Measurements from ENCODE around the gene DLG2. TPM values are rescaled to one million over a fixed set of nuclear protein-coding genes. Genes with fewer than 3 reads are reported as not detected.

Gene DLG2
- total RNA-seq, 1 donor from 2014 or later, result 7.2 TPM

DNA sequence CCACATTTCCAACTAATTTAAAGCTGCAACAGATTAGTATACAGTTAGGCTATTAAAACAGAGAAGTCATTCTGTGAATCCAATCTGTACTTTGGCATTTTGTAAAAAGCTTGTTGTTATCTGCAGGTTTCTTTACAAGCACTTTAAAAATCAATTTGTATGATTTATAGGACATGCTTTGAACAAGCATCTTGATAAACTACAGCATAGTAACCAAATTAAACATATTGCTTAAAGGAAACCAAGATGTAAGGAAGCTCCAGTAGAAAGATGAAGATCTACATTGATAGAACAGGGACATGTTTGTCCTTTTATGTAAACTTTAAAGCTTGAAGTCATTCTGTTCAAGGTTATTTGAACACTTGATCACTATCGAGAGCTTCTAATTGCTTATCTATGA is 1842.7 kb downstream of the DLG2 start:
- intact Hi-C loops (cut with DNase I), result no loop called here
- H3K4me1 ChIP-seq, result no peaks in the 10 kb centered on the region

DNA sequence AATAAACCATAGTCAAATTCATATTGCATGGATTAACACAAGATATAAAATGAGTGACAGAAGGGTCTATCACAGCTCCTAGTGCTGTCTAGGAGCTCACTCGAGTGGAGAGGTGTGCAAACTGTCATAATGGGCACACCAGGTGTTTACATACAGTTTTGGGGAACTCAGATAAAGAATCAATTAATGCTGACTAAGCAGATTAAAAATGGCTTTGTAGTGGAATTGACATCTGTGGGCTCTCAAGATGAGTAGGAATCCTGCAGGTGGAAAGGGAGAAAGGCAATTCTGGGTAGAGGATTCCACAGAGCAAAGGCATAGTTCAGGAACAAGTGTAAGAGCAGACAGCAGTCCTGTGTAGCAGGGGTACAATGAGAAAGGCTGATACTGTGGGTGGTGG is 1844.8 kb downstream of the DLG2 start:
- TF ChIP-seq, protein P1, sequence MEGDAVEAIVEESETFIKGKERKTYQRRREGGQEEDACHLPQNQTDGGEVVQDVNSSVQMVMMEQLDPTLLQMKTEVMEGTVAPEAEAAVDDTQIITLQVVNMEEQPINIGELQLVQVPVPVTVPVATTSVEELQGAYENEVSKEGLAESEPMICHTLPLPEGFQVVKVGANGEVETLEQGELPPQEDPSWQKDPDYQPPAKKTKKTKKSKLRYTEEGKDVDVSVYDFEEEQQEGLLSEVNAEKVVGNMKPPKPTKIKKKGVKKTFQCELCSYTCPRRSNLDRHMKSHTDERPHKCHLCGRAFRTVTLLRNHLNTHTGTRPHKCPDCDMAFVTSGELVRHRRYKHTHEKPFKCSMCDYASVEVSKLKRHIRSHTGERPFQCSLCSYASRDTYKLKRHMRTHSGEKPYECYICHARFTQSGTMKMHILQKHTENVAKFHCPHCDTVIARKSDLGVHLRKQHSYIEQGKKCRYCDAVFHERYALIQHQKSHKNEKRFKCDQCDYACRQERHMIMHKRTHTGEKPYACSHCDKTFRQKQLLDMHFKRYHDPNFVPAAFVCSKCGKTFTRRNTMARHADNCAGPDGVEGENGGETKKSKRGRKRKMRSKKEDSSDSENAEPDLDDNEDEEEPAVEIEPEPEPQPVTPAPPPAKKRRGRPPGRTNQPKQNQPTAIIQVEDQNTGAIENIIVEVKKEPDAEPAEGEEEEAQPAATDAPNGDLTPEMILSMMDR (IDR thresholded peaks at IDR 0.05), result no peak

More for the DNA sequence above, 1842.7 kb downstream of the DLG2 start:
- TF ChIP-seq, protein P1 (IDR thresholded peaks at IDR 0.05), result no peak
- no peak overlapping the region for H3K27ac ChIP-seq
- ATAC-seq, result no peak
- no peak for DNase-seq
- H3K4me3 ChIP-seq, result no peak overlapping the region
- H3K9me3 ChIP-seq, result no peaks in the 10 kb centered on the region
- H3K27me3 ChIP-seq (ENCODE audit: low read depth), result no peaks in the 10 kb centered on the region
- H3K36me3 ChIP-seq, result no peaks in the 10 kb centered on the region

GRCh38 chr11:83779876-83780275 is 1847.3 kb downstream of the DLG2 start:
- no peaks in the 10 kb centered on the region for H3K4me1 ChIP-seq
- no peak for DNase-seq
- no peaks in the 10 kb centered on the region for H3K27me3 ChIP-seq (ENCODE audit: low read depth)
- H3K27ac ChIP-seq, result no peak overlapping the region
- no peak for ATAC-seq
- TF ChIP-seq, protein P1 (IDR thresholded peaks at IDR 0.05), result no peak
- intact Hi-C loops (cut with DNase I), result no loop called here
- H3K4me3 ChIP-seq, result no peak overlapping the region
- H3K36me3 ChIP-seq, result no peaks in the 10 kb centered on the region
- no peaks in the 10 kb centered on the region for H3K9me3 ChIP-seq

More for the DNA sequence above, 1844.8 kb downstream of the DLG2 start:
- Histone ChIP-seq H3K36me3 (no peaks in the 10 kb centered on the region), H3K27ac (no peak overlapping the region), H3K4me1 (no peaks in the 10 kb centered on the region), H3K4me3 (no peak overlapping the region), H3K9me3 (no peaks in the 10 kb centered on the region), H3K27me3 (ENCODE audit: low read depth) (no peaks in the 10 kb centered on the region)
- intact Hi-C loops (cut with DNase I), result no loop called here
- ATAC-seq, result no peak
- no peak for DNase-seq

- Histone ChIP-seq H3K4me1 (no peaks in the 10 kb centered on the region), H3K4me3 (no peak overlapping the region), H3K27me3 (ENCODE audit: low read depth) (no peaks in the 10 kb centered on the region), H3K9me3 (no peaks in the 10 kb centered on the region), H3K27ac (no peak overlapping the region), H3K36me3 (no peaks in the 10 kb centered on the region)
- intact Hi-C loops (cut with DNase I), result no loop called here
- TF ChIP-seq, protein P1 (IDR thresholded peaks at IDR 0.05), result no peak
- no peak for ATAC-seq
- DNase-seq, result no peak
Measured at GRCh38 chr11:83778596-83778995, 1848.5 kb downstream of the DLG2 start.

GRCh38 chr11:83773950-83774880 is 1852.9 kb downstream of the DLG2 start:
- no peak for ATAC-seq
- intact Hi-C loops (cut with DNase I), result no loop called here
- TF ChIP-seq, protein P1 (IDR thresholded peaks at IDR 0.05), result no peak

More at GRCh38 chr11:83773950-83774880, 1852.9 kb downstream of the DLG2 start:
- Histone ChIP-seq H3K27me3 (ENCODE audit: low read depth) (no peaks in the 10 kb centered on the region), H3K4me1 (no peaks in the 10 kb centered on the region), H3K36me3 (no peaks in the 10 kb centered on the region), H3K4me3 (no peak overlapping the region), H3K9me3 (no peaks in the 10 kb centered on the region), H3K27ac (no peak overlapping the region)
- DNase-seq, result no peak
